IMR-90 (cell line): ENCODE data around the gene RNF181. TPM values are rescaled to one million over a fixed set of nuclear protein-coding genes. Genes with fewer than 3 reads are reported as not detected.

Experiments used
- ATAC-seq: fragments of 200-7000 bp; cut with Tn5 transposase; 2 replicates; pipeline ENCODE4 v1.9.1; 2020; ENCODE audit warnings: low read depth, mild to moderate bottlenecking, moderate library complexity
- BruUV-seq: library from RNA; stranded (reverse); fragments of 400-500 nt; replicated peaks from 2 replicates; lab custom pipeline; 2021; lab: Mats Ljungman, UMichigan
- CTCF ChIA-PET: fragments of 300-600 bp; formaldehyde crosslinking; extraction: SDS; loops from one replicate; lab custom pipeline; 2021; ENCODE audit warnings: antibody characterized with exemption; lab: Yijun Ruan, JAX
- POLR2A ChIA-PET: fragments of 300-600 bp; sonication (Branson Sonifier 250); formaldehyde crosslinking; loops from one replicate; lab custom pipeline; 2022; ENCODE audit warnings: antibody characterized with exemption; ENCODE audit not compliant: unreplicated experiment; lab: Charles Lee
- DNase-seq: peaks from one replicate; pipeline ENCODE4 v3.0.0; 2013
- H2AFZ ChIP-seq: replicated peaks from 2 replicates; pipeline ENCODE3; 2013; ENCODE audit warnings: low read length, mild to moderate bottlenecking; ENCODE audit not compliant: poor library complexity
- H2AK5ac ChIP-seq: 2 replicates; pipeline ENCODE4 v1.6.1; 2013; ENCODE audit warnings: low read depth, low read length, inconsistent platforms
- H2AK9ac ChIP-seq: replicated peaks from 2 replicates; pipeline ENCODE3; 2013; ENCODE audit warnings: mild to moderate bottlenecking, low read depth, low read length, moderate library complexity; ENCODE audit not compliant: poor library complexity
- H2BK120ac ChIP-seq: 2 replicates; pipeline ENCODE4 v1.6.1; 2013; ENCODE audit warnings: low read depth, low read length, inconsistent platforms
- H2BK15ac ChIP-seq: 3 replicates; pipeline ENCODE4 v1.6.1; 2013; ENCODE audit warnings: low read depth, low read length, inconsistent platforms
- H2BK20ac ChIP-seq: 2 replicates; pipeline ENCODE4 v1.6.1; 2013; ENCODE audit warnings: low read depth, mild to moderate bottlenecking, inconsistent platforms, low read length, moderate library complexity
- H2BK5ac ChIP-seq: 2 replicates; pipeline ENCODE4 v1.6.1; 2013; ENCODE audit warnings: mild to moderate bottlenecking, low read depth, low read length, inconsistent platforms; ENCODE audit not compliant: poor library complexity, severe bottlenecking
- H3K14ac ChIP-seq: replicated peaks from 2 replicates; pipeline ENCODE4 v1.6.1; 2013; ENCODE audit warnings: low read depth, low read length, inconsistent platforms
- H3K18ac ChIP-seq: 2 replicates; pipeline ENCODE4 v1.6.1; 2013; ENCODE audit warnings: low read depth, low read length, control low read depth
- H3K23ac ChIP-seq: 2 replicates; pipeline ENCODE4 v1.6.1; 2013; ENCODE audit warnings: low read depth, low read length, inconsistent platforms
- H3K27ac ChIP-seq: 2 replicates; pipeline ENCODE4 v1.5.1; 2013; ENCODE audit warnings: mild to moderate bottlenecking, control low read depth, low read length; ENCODE audit not compliant: insufficient read depth
- H3K27me3 ChIP-seq: 2 replicates; pipeline ENCODE4 v1.6.1; 2013; ENCODE audit warnings: low read length; ENCODE audit not compliant: control insufficient read depth, insufficient read depth
- H3K36me3 ChIP-seq: 2 replicates; pipeline ENCODE4 v1.6.1; 2013; ENCODE audit warnings: low read length, mixed read lengths; ENCODE audit not compliant: control insufficient read depth, insufficient read depth
- H3K4ac ChIP-seq: 2 replicates; pipeline ENCODE4 v1.6.1; 2013; ENCODE audit warnings: low read depth, low read length, inconsistent platforms
- H3K4me1 ChIP-seq: 2 replicates; pipeline ENCODE4 v1.6.1; 2013; ENCODE audit warnings: low read length, mixed read lengths; ENCODE audit not compliant: control insufficient read depth, insufficient read depth
- H3K4me2 ChIP-seq: 2 replicates; pipeline ENCODE4 v1.6.1; 2013; ENCODE audit warnings: low read depth, mild to moderate bottlenecking, control low read depth, low read length, moderate library complexity
- H3K4me3 ChIP-seq: 2 replicates; pipeline ENCODE4 v1.5.1; 2013; ENCODE audit warnings: low read depth, mild to moderate bottlenecking, control low read depth, low read length, moderate library complexity; ENCODE audit not compliant: insufficient read depth
- H3K56ac ChIP-seq: 2 replicates; pipeline ENCODE4 v1.6.1; 2013; ENCODE audit warnings: low read length, inconsistent platforms; ENCODE audit not compliant: insufficient read depth; ENCODE audit errors: extremely low read depth
- H3K79me1 ChIP-seq, 2 experiments: 2 replicates each; pipeline ENCODE4 v1.6.1; 2013; ENCODE audit warnings: low read length in 2 of 2, inconsistent platforms in 1 of 2, low read depth in 1 of 2
- H3K9ac ChIP-seq: 2 replicates; pipeline ENCODE4 v1.6.1; 2013; ENCODE audit warnings: low read depth, low read length, control low read depth
- H3K9me1 ChIP-seq: 2 replicates; pipeline ENCODE4 v1.6.1; 2013; ENCODE audit warnings: low read length, inconsistent platforms; ENCODE audit not compliant: insufficient read depth
- H3K9me3 ChIP-seq: 2 replicates; pipeline ENCODE4 v1.6.1; 2013; ENCODE audit warnings: low read length; ENCODE audit not compliant: control insufficient read depth, insufficient read depth
- H4K20me1 ChIP-seq: 2 replicates; pipeline ENCODE4 v1.6.1; 2013; ENCODE audit warnings: low read length, inconsistent platforms; ENCODE audit not compliant: insufficient read depth
- H4K5ac ChIP-seq: 2 replicates; pipeline ENCODE4 v1.6.1; 2013; ENCODE audit warnings: mild to moderate bottlenecking, low read depth, low read length, control low read depth
- H4K8ac ChIP-seq, 2 experiments: 2 replicates each; pipeline ENCODE4 v1.6.1; 2013; ENCODE audit warnings: low read depth in 2 of 2, low read length in 2 of 2, control low read depth in 1 of 2, inconsistent platforms in 1 of 2
- H4K91ac ChIP-seq: 2 replicates; pipeline ENCODE4 v1.6.1; 2013; ENCODE audit warnings: low read depth, low read length, inconsistent platforms; ENCODE audit not compliant: insufficient read depth
- BHLHE40 ChIP-seq: fragments of 150-350 bp; IDR thresholded peaks from 2 replicates; pipeline ENCODE4 v1.6.1; 2016; ENCODE audit warnings: mild to moderate bottlenecking, low read depth, low read length
- CEBPB ChIP-seq: IDR thresholded peaks from 2 replicates; pipeline ENCODE4 v1.6.1; 2012; ENCODE audit warnings: low read depth, low read length, improper control_type of control experiment
- CHD1 ChIP-seq: IDR thresholded peaks from 2 replicates; pipeline ENCODE4 v1.6.1; 2012; ENCODE audit warnings: low read depth, low read length, improper control_type of control experiment
- FOS ChIP-seq: fragments of 150-350 bp; IDR thresholded peaks from 2 replicates; pipeline ENCODE4 v1.6.1; 2016; ENCODE audit warnings: low read depth, low read length
- MAFK ChIP-seq: IDR thresholded peaks from 2 replicates; pipeline ENCODE4 v1.6.1; 2012; ENCODE audit warnings: low read depth, low read length, improper control_type of control experiment
- MAZ ChIP-seq: IDR thresholded peaks from 2 replicates; pipeline ENCODE4 v1.6.1; 2012; ENCODE audit warnings: low read depth, mild to moderate bottlenecking, low read length, improper control_type of control experiment, moderate library complexity, borderline replicate concordance
- MXI1 ChIP-seq: IDR thresholded peaks from 2 replicates; pipeline ENCODE4 v1.6.1; 2012; ENCODE audit warnings: low read depth, mild to moderate bottlenecking, low read length, moderate library complexity, borderline replicate concordance
- NFE2L2 ChIP-seq: fragments of 150-350 bp; IDR thresholded peaks from 2 replicates; pipeline ENCODE4 v1.6.1; 2016; ENCODE audit warnings: low read depth, mild to moderate bottlenecking, low read length
- POLR2A ChIP-seq: IDR thresholded peaks from 2 replicates; pipeline ENCODE4 v1.6.1; 2012; ENCODE audit warnings: mild to moderate bottlenecking, low read depth, low read length
- RAD21 ChIP-seq: IDR thresholded peaks from 2 replicates; pipeline ENCODE4 v1.6.1; 2012; ENCODE audit warnings: low read length, improper control_type of control experiment
- RCOR1 ChIP-seq: IDR thresholded peaks from 2 replicates; pipeline ENCODE4 v1.6.1; 2012; ENCODE audit warnings: mild to moderate bottlenecking, low read length, improper control_type of control experiment; ENCODE audit not compliant: insufficient replicate concordance
- RFX5 ChIP-seq: IDR thresholded peaks from 2 replicates; pipeline ENCODE4 v1.8.0; 2012; ENCODE audit warnings: low read depth, mild to moderate bottlenecking, low read length, moderate library complexity
- SMC3 ChIP-seq: fragments of 150-350 bp; IDR thresholded peaks from 2 replicates; pipeline ENCODE4 v1.6.1; 2016; ENCODE audit warnings: low read depth, mild to moderate bottlenecking, antibody characterized with exemption, low read length, moderate library complexity
- WGBS, 2 experiments: methylation state at CpG; one replicate each; pipeline versions ENCODE4 v1.1.5 to v1.1.7; 2013; ENCODE audit warnings: missing lambda C conversion rate in 2 of 2; ENCODE audit not compliant: insufficient read length in 1 of 2; ENCODE audit errors: extremely low coverage in 2 of 2; 5-methylcytosine and 5-hydroxymethylcytosine counted together
- dilution Hi-C: fragments of 300-500 bp; cut with HindIII; formaldehyde crosslinking; loops from one replicate; pipeline ENCODE4 v1.14.3; 2018; ENCODE audit warnings: low sequenced_read_pairs; ENCODE audit not compliant: unreplicated experiment
- in situ Hi-C: fragments of 300-500 bp; cut with MboI; formaldehyde crosslinking; loops from 3 replicates; pipeline ENCODE4 v1.14.3; 2019; ENCODE audit warnings: low sequenced_read_pairs, inconsistent platforms, mixed read lengths
- intact Hi-C: fragments of 100-400 bp; cut with micrococcal nuclease; formaldehyde crosslinking; loops from 2 replicates; pipeline ENCODE4 v1.10.0; 2022
- polyA plus RNA-seq, 3 experiments: library from polyadenylated mRNA; depleted of rRNA; stranded (reverse); fragments of >200 nt; gene quantifications; 2 replicates each; pipeline ENCODE4 v1.2.3, GENCODE V29; 2012; ENCODE audit warnings: low replicate concordance in 1 of 3
- total RNA-seq: library from RNA; depleted of rRNA; stranded (reverse); fragments of >200 nt; gene quantifications from 2 replicates; pipeline ENCODE4 v1.2.3, GENCODE V29; 2012
- TF ChIP-seq, protein P1 (sequence below): conservative IDR thresholded peaks from 2 replicates; pipeline ENCODE4 v1.5.1; 2012; ENCODE audit warnings: mild to moderate bottlenecking, low read depth, low read length, improper control_type of control experiment
- TF ChIP-seq, protein P2 (sequence below): fragments of 150-350 bp; IDR thresholded peaks from 2 replicates; pipeline ENCODE4 v1.6.1; 2016; ENCODE audit warnings: low read depth, mild to moderate bottlenecking, low read length, moderate library complexity, borderline replicate concordance
- TF ChIP-seq, protein P3 (sequence below): fragments of 150-350 bp; IDR thresholded peaks from 2 replicates; pipeline ENCODE4 v1.6.1; 2017; ENCODE audit warnings: mild to moderate bottlenecking, antibody characterized with exemption, low read length, low read depth

The RNF181 gene
- total and polyA plus RNA-seq, 2 of the 4 experiments (the other 2 are of a cell fraction) = 438 to 498 TPM

DNA sequence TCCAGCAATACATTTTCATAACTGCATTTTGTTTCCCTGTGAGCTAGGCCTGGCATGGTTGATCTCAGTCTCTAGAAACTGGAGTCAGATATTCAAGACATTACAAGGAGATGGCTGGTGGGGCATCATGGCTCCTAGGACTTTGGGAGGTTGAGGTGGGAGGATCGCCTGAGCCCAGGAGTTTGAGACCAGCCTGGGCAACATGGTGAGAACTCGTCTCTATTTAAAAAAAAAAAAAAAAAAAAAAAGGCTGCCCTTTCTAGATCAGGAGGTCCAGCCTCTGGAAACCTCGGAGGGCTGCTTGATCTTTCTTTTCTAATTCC is 18.5 kb upstream of the RNF181 start:
- H4K5ac ChIP-seq = no peak overlapping the region
- no peak for ATAC-seq
- no TSS peak for BruUV-seq
- no peak overlapping the region for H2BK5ac ChIP-seq
- no peaks in the 10 kb centered on the region for H4K20me1 ChIP-seq
- in situ Hi-C loops = no loop called here
- H3K9ac ChIP-seq = no peak overlapping the region
- no peak overlapping the region for H2AFZ ChIP-seq
- dilution Hi-C loops = no loop called here
- H3K4me3 ChIP-seq = no peak overlapping the region
- no peak overlapping the region for H2BK15ac ChIP-seq
- peaks cover 8% of the 10 kb centered on the region for H3K27me3 ChIP-seq
- CTCF ChIA-PET = no interaction called here
- no peak overlapping the region for H3K4me2 ChIP-seq
- no peak overlapping the region for H2BK120ac ChIP-seq
- no peak overlapping the region for H4K8ac ChIP-seq
- no peaks in the 10 kb centered on the region for H3K79me1 ChIP-seq
- H3K18ac ChIP-seq = no peak overlapping the region
- H3K23ac ChIP-seq = no peak overlapping the region
- no peak overlapping the region for H2AK5ac ChIP-seq
- TF ChIP-seq MAZ (no peak), BHLHE40 (no peak), POLR2A (no peak), RFX5 (no peak), RAD21 (no peak), CEBPB (no peak), SMC3 (no peak), MAFK (no peak), MXI1 (no peak), FOS (no peak), NFE2L2 (no peak), CHD1 (no peak), RCOR1 (no peak)
- TF ChIP-seq, protein P1, sequence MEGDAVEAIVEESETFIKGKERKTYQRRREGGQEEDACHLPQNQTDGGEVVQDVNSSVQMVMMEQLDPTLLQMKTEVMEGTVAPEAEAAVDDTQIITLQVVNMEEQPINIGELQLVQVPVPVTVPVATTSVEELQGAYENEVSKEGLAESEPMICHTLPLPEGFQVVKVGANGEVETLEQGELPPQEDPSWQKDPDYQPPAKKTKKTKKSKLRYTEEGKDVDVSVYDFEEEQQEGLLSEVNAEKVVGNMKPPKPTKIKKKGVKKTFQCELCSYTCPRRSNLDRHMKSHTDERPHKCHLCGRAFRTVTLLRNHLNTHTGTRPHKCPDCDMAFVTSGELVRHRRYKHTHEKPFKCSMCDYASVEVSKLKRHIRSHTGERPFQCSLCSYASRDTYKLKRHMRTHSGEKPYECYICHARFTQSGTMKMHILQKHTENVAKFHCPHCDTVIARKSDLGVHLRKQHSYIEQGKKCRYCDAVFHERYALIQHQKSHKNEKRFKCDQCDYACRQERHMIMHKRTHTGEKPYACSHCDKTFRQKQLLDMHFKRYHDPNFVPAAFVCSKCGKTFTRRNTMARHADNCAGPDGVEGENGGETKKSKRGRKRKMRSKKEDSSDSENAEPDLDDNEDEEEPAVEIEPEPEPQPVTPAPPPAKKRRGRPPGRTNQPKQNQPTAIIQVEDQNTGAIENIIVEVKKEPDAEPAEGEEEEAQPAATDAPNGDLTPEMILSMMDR = no peak
- TF ChIP-seq, protein P2, sequence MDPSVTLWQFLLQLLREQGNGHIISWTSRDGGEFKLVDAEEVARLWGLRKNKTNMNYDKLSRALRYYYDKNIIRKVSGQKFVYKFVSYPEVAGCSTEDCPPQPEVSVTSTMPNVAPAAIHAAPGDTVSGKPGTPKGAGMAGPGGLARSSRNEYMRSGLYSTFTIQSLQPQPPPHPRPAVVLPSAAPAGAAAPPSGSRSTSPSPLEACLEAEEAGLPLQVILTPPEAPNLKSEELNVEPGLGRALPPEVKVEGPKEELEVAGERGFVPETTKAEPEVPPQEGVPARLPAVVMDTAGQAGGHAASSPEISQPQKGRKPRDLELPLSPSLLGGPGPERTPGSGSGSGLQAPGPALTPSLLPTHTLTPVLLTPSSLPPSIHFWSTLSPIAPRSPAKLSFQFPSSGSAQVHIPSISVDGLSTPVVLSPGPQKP = no peak
- TF ChIP-seq, protein P3, sequence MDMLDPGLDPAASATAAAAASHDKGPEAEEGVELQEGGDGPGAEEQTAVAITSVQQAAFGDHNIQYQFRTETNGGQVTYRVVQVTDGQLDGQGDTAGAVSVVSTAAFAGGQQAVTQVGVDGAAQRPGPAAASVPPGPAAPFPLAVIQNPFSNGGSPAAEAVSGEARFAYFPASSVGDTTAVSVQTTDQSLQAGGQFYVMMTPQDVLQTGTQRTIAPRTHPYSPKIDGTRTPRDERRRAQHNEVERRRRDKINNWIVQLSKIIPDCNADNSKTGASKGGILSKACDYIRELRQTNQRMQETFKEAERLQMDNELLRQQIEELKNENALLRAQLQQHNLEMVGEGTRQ = no peak
- H3K36me3 ChIP-seq = no peaks in the 10 kb centered on the region
- 0 out of 2 replicates have a peak, but pooled peaks cover 3% of the 10 kb centered on the region for H3K9me1 ChIP-seq
- H3K14ac ChIP-seq = no peak overlapping the region
- no peak overlapping the region for H2BK20ac ChIP-seq
- no peak for DNase-seq
- no peak overlapping the region for H2AK9ac ChIP-seq
- 67% methylated on average over 2 of the region's 3 CpGs; no CpG with 5 or more reads in 1 of the 2 experiments for WGBS, 2 experiments
- H3K4me1 ChIP-seq = peaks cover 16% of the 10 kb centered on the region; the same call in 1 of the 2 replicates
- intact Hi-C loops = no loop called here
- H3K27ac ChIP-seq = no peak overlapping the region
- no peak overlapping the region for H3K4ac ChIP-seq
- POLR2A ChIA-PET = interaction anchor here (1.0 kb wide), 1 partner anchor 35 kb away, joined by 3 read pairs; the partner anchor contains the start of gene C2orf68
- H3K9me3 ChIP-seq = no peaks in the 10 kb centered on the region
- H4K91ac ChIP-seq = no peak overlapping the region
- H3K56ac ChIP-seq = no peak overlapping the region
